ENCODE measurements around the gene APOA5. TPM values are rescaled to one million over a fixed set of nuclear protein-coding genes. Genes with fewer than 3 reads are reported as not detected.

The APOA5 gene
- total and polyA plus RNA-seq, 2 of the 4 experiments (the other 2 are of a cell fraction) = not detected

- Histone ChIP-seq H3K9ac (ENCODE audit: low read depth, low read length) (peak overlapping the region; percentile 94), H3K4me1 (ENCODE audit: control insufficient read depth, insufficient read depth, low read length) (peaks cover 8% of the 10 kb centered on the region), H2BK120ac (ENCODE audit: low read depth, low read length) (no peak overlapping the region), H4K8ac (ENCODE audit: low read depth in 2 of 2, low read length in 2 of 2) (peak overlapping the region; percentile 70 to 98; a peak in 1 of 4 replicates), H3K9me1 (ENCODE audit: insufficient read depth, low read length) (peaks cover 20% of the 10 kb centered on the region; the same call in 1 of the 2 replicates), H3K79me1 (ENCODE audit: low read depth in 1 of 2, low read length in 2 of 2) (peaks cover 40 to 57% of the 10 kb centered on the region in 2 experiments), H3K27ac (ENCODE audit: insufficient read depth, low read length) (no peak overlapping the region), H2BK20ac (ENCODE audit: low read depth, low read length) (no peak overlapping the region), H3K27me3 (ENCODE audit: control insufficient read depth, insufficient read depth, low read length) (no peaks in the 10 kb centered on the region), H3K23ac (ENCODE audit: low read depth, low read length) (peak overlapping the region; percentile 83), H3K14ac (replicated peaks; ENCODE audit: low read depth, low read length) (peak overlapping the region; percentile 57), H3K36me3 (ENCODE audit: control insufficient read depth, insufficient read depth, low read length) (peaks cover 34% of the 10 kb centered on the region), H2AFZ (replicated peaks; ENCODE audit: low read length, poor library complexity) (no peak overlapping the region), H2BK15ac (ENCODE audit: low read depth, low read length) (no peak overlapping the region), H2BK5ac (ENCODE audit: low read depth, low read length, poor library complexity, severe bottlenecking) (no peak overlapping the region), H3K4me3 (ENCODE audit: insufficient read depth, low read depth, low read length) (peak overlapping the region; percentile 67), H3K18ac (ENCODE audit: low read depth, low read length) (no peak overlapping the region), H4K20me1 (ENCODE audit: insufficient read depth, low read length) (0 out of 2 replicates have a peak, but pooled peaks cover 4% of the 10 kb centered on the region), H2AK5ac (ENCODE audit: low read depth, low read length) (peak overlapping the region; percentile 54; the same call in 1 of the 2 replicates), H3K9me3 (ENCODE audit: control insufficient read depth, insufficient read depth, low read length) (no peaks in the 10 kb centered on the region), H3K4ac (ENCODE audit: low read depth, low read length) (peak overlapping the region; percentile 81; the same call in 1 of the 2 replicates), H4K5ac (ENCODE audit: low read depth, low read length) (no peak overlapping the region), H3K4me2 (ENCODE audit: low read depth, low read length) (peak overlapping the region; percentile 97), H4K91ac (ENCODE audit: insufficient read depth, low read depth, low read length) (no peak overlapping the region), H3K56ac (ENCODE audit: extremely low read depth, insufficient read depth, low read length) (peak overlapping the region; percentile 8; the same call in 1 of the 2 replicates), H2AK9ac (replicated peaks; ENCODE audit: low read depth, low read length, poor library complexity) (peak overlapping the region; percentile 92)
- ChIA-PET POLR2A (ENCODE audit: unreplicated experiment) (no interaction called here), CTCF (interaction anchor here (1.0 to 1.3 kb wide), 2 partner anchors 49 to 319 kb away, joined by 3 to 5 read pairs; no protein-coding TSS in a partner anchor)
- WGBS, 2 experiments (ENCODE audit: extremely low coverage in 2 of 2, insufficient read length in 1 of 2) = no CpG with 5 or more reads among the region's 5 CpGs
- dilution Hi-C loops (cut with HindIII; ENCODE audit: low sequenced_read_pairs, unreplicated experiment) (no loop called here), intact Hi-C loops (cut with micrococcal nuclease) (no loop called here), in situ Hi-C loops (cut with MboI; ENCODE audit: low sequenced_read_pairs) (loop anchor here (5.0 kb wide), 1 partner anchor 445 kb away; the partner anchor contains the start of genes PCSK7 and RNF214)
- no TSS peak for BruUV-seq (replicated peaks)
- TF ChIP-seq CEBPB (IDR thresholded peaks at IDR 0.05; ENCODE audit: low read depth, low read length) (no peak), MAZ (IDR thresholded peaks at IDR 0.05; ENCODE audit: borderline replicate concordance, low read depth, low read length) (no peak), NFE2L2 (IDR thresholded peaks at IDR 0.05; ENCODE audit: low read depth, low read length) (no peak), MXI1 (IDR thresholded peaks at IDR 0.05; ENCODE audit: borderline replicate concordance, low read depth, low read length) (no peak), RAD21 (IDR thresholded peaks at IDR 0.05; ENCODE audit: low read length) (no peak), POLR2A (IDR thresholded peaks at IDR 0.05; ENCODE audit: low read depth, low read length) (no peak), SMC3 (IDR thresholded peaks at IDR 0.05; ENCODE audit: low read depth, low read length) (no peak), RFX5 (IDR thresholded peaks at IDR 0.05; ENCODE audit: low read depth, low read length) (no peak), USF2 (IDR thresholded peaks at IDR 0.05; ENCODE audit: low read depth, low read length) (no peak), BHLHE40 (IDR thresholded peaks at IDR 0.05; ENCODE audit: low read depth, low read length) (no peak)
- ATAC-seq (ENCODE audit: low read depth) (no peak), DNase-seq (no peak)
Measured at GRCh38 chr11:116786966-116787365, 4.7 kb downstream of the APOA5 start.

Data from IMR-90 (cell line).